Measurements from ENCODE around the gene SRRM5.

DNA sequence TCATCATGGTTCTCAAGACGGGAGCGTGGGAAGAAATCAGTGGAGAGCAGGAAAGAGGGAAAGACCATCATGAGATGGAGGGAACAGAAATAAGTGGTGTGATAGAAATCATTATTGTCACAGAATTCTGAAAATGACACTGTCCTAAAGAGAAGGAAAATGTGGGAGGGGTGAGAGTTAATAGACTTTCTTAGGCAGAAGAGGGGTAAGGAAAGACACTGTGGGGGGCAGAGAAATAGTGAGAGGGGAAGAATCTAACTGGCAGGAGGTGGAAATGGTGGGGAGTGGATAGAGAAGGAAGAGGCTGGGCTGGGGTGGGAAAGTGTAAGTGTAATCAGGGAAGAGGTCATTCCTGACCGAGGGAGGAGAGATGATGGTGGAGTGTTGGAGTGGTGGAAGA lies 33.1 kb upstream of the SRRM5 start:
- TF ChIP-seq, protein P1, sequence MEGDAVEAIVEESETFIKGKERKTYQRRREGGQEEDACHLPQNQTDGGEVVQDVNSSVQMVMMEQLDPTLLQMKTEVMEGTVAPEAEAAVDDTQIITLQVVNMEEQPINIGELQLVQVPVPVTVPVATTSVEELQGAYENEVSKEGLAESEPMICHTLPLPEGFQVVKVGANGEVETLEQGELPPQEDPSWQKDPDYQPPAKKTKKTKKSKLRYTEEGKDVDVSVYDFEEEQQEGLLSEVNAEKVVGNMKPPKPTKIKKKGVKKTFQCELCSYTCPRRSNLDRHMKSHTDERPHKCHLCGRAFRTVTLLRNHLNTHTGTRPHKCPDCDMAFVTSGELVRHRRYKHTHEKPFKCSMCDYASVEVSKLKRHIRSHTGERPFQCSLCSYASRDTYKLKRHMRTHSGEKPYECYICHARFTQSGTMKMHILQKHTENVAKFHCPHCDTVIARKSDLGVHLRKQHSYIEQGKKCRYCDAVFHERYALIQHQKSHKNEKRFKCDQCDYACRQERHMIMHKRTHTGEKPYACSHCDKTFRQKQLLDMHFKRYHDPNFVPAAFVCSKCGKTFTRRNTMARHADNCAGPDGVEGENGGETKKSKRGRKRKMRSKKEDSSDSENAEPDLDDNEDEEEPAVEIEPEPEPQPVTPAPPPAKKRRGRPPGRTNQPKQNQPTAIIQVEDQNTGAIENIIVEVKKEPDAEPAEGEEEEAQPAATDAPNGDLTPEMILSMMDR (IDR thresholded peaks at IDR 0.05; ENCODE audit: low read length): no peak
- no peak for TF ChIP-seq EZH2 (optimal IDR thresholded peaks at IDR 0.05; ENCODE audit: low read depth, low read length)

Data from MM.1S (cell line).